CD4-positive, alpha-beta T cell (primary cell): Measurements from ENCODE around the gene TOR1B. TPM values are rescaled to one million over a fixed set of nuclear protein-coding genes. Genes with fewer than 3 reads are reported as not detected.

Source experiments
- ATAC-seq: fragments of 200-7000 bp; cut with Tn5 transposase; one replicate; pipeline ENCODE4 v1.10.0; 2022; ENCODE audit warnings: mild to moderate bottlenecking; ENCODE audit not compliant: poor library complexity
- CTCF ChIA-PET: fragments of 350-600 bp; sonication (Branson Sonifier 250); formaldehyde crosslinking; loops from one replicate; lab custom pipeline; 2021; ENCODE audit warnings: antibody characterized with exemption, inconsistent platforms; lab: Charles Lee
- POLR2A ChIA-PET: fragments of 350-600 bp; sonication (Branson Sonifier 250); formaldehyde crosslinking; loops from one replicate; lab custom pipeline; 2021; ENCODE audit warnings: antibody characterized with exemption, inconsistent platforms; lab: Charles Lee
- DNase-seq, 14 experiments: peaks; one replicate each; pipeline ENCODE4 v3.0.0-alpha.2; 2013 to 2020; ENCODE audit warnings: mixed read lengths in 2 of 14
- H3K27ac ChIP-seq, 2 donors: one replicate each; pipeline versions ENCODE4 v1.5.1 to v1.7.0; 2013; ENCODE audit warnings: low read length in 2 of 2, low read depth in 1 of 2, mild to moderate bottlenecking in 1 of 2
- H3K27me3 ChIP-seq, 2 experiments: 1 replicate in 1 of 2; 2 replicates in 1 of 2; pipeline versions ENCODE4 v1.6.1 to v1.7.0; 2013; ENCODE audit warnings: low read length in 2 of 2, control low read depth in 1 of 2, mild to moderate bottlenecking in 1 of 2, moderate library complexity in 1 of 2; ENCODE audit not compliant: insufficient read depth in 2 of 2, control insufficient read depth in 1 of 2
- H3K36me3 ChIP-seq: one replicate; pipeline ENCODE4 v1.6.1; 2013; ENCODE audit warnings: low read length, control low read depth; ENCODE audit not compliant: insufficient read depth
- H3K4me1 ChIP-seq: one replicate; pipeline ENCODE4 v1.6.1; 2013; ENCODE audit warnings: low read length, control low read depth; ENCODE audit not compliant: insufficient read depth
- H3K4me3 ChIP-seq: one replicate; pipeline ENCODE4 v1.5.1; 2013; ENCODE audit warnings: mild to moderate bottlenecking, low read length, moderate library complexity
- H3K9me3 ChIP-seq, 2 experiments: 1 replicate in 1 of 2; 2 replicates in 1 of 2; pipeline versions ENCODE4 v1.6.1 to v1.7.0; 2013; ENCODE audit warnings: low read length in 2 of 2, mild to moderate bottlenecking in 2 of 2, control low read depth in 1 of 2, moderate library complexity in 1 of 2; ENCODE audit not compliant: control insufficient read depth in 1 of 2, insufficient read depth in 1 of 2
- H3K27ac Mint-ChIP-seq: one replicate; pipeline ENCODE4 v1.8.0; 2020; ENCODE audit warnings: mixed read lengths
- H3K27me3 Mint-ChIP-seq: one replicate; pipeline ENCODE4 v1.8.0; 2021; ENCODE audit warnings: mixed read lengths
- H3K36me3 Mint-ChIP-seq: one replicate; pipeline ENCODE4 v1.8.0; 2021; ENCODE audit warnings: low read depth, mixed read lengths
- H3K4me1 Mint-ChIP-seq: one replicate; pipeline ENCODE4 v1.8.0; 2021; ENCODE audit warnings: low read depth, mixed read lengths
- H3K4me3 Mint-ChIP-seq: one replicate; pipeline ENCODE4 v1.8.0; 2020; ENCODE audit warnings: mild to moderate bottlenecking, mixed read lengths
- H3K9me3 Mint-ChIP-seq: one replicate; pipeline ENCODE4 v1.8.0; 2020; ENCODE audit warnings: mixed read lengths
- intact Hi-C, 2 experiments: fragments of 100-400 bp; cut with DNase I in 1 of 2; cut with micrococcal nuclease in 1 of 2; formaldehyde crosslinking; loops; one replicate each; pipeline versions ENCODE4 v1.15.1 to v1.9.0; 2023 to 2025; cut with DNase I, micrococcal nuclease
- total RNA-seq, 174 experiments: library from RNA in 2 of 174; stranded (reverse) in 2 of 174; gene quantifications; one replicate each; pipeline ENCODE4 v1.2.3 and lab custom pipeline; 2021 to 2026
- TF ChIP-seq, protein P1 (sequence below): fragments of 200-600 bp; IDR thresholded peaks from one replicate; pipeline ENCODE4 v1.8.0; 2022; ENCODE audit warnings: antibody characterized with exemption, mild to moderate bottlenecking

The TOR1B gene
- total RNA-seq, 2 experiments from 2014 or later: 13.4 to 15.1 TPM

DNA sequence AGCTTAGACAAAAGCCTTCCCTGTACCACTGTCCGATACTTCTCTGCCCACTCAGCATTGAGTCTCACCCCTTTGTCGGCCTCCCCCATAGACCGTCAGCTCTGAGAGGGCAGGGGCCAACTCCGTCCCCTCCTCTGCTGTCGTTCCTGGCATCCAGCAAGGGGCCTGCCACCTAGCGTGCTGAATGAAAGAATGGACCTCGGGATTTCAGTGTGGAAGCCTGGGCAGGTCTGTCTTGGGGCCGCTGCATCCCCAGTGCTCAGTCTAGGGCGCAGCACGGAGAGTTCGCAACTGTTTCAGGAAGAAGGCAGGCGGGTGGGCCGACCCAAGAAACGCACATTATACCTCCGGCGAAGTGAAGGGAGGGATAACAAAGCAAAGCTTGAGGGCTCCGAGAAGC, 1.5 kb upstream of the TOR1B start:
- intact Hi-C loops: loop anchor here (5.0 to 10.0 kb wide), 3 partner anchors 159 to 296 kb away; partner anchors contain the start of genes ASB6 (in 1 of the 2), C9orf50 (in 1 of the 2) and NTMT1 (in 1 of the 2)
- H3K4me1 Mint-ChIP-seq: peaks cover 19% of the 10 kb centered on the region
- POLR2A ChIA-PET: interaction anchor here (1.1 kb wide), 1 partner anchor 91 kb away, joined by 3 read pairs; no protein-coding TSS in a partner anchor

DNA sequence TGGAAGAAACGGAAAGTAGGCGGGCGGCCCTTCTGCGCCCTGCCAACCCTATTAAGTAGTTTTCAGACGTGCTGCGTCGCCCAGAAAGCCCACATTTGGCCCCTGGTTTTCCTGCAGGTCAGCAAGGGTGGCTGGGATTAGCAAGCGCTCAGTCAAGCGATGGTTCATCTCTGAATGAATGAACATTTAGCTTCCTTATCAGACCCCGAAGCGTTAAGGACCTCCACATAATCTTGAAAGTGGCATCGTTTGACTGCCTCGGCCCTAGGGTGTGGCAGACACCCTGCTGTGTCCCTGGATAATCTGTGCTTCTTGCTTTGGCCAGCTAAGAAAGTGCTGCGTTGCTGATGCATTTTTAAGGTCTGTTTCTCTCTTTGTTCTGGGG, 684 bp downstream of the TOR1B start:
- peak overlapping the region; percentile 86 for H3K27ac Mint-ChIP-seq

More for the DNA sequence above, 1.5 kb upstream of the TOR1B start:
- ATAC-seq (no peak), DNase-seq (peak in 1 of 14 experiments; percentile 31)
- peaks cover 22% of the 10 kb centered on the region for H3K36me3 Mint-ChIP-seq
- H3K4me1 ChIP-seq: peaks cover 25% of the 10 kb centered on the region
- TF ChIP-seq, protein P1, sequence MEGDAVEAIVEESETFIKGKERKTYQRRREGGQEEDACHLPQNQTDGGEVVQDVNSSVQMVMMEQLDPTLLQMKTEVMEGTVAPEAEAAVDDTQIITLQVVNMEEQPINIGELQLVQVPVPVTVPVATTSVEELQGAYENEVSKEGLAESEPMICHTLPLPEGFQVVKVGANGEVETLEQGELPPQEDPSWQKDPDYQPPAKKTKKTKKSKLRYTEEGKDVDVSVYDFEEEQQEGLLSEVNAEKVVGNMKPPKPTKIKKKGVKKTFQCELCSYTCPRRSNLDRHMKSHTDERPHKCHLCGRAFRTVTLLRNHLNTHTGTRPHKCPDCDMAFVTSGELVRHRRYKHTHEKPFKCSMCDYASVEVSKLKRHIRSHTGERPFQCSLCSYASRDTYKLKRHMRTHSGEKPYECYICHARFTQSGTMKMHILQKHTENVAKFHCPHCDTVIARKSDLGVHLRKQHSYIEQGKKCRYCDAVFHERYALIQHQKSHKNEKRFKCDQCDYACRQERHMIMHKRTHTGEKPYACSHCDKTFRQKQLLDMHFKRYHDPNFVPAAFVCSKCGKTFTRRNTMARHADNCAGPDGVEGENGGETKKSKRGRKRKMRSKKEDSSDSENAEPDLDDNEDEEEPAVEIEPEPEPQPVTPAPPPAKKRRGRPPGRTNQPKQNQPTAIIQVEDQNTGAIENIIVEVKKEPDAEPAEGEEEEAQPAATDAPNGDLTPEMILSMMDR: no peak
- H3K4me3 ChIP-seq: no peak overlapping the region
- peak overlapping the region; percentile 73 for H3K4me3 Mint-ChIP-seq
- H3K9me3 Mint-ChIP-seq: no peaks in the 10 kb centered on the region
- H3K27ac Mint-ChIP-seq: peak overlapping the region; percentile 1
- peaks cover 12% of the 10 kb centered on the region for H3K36me3 ChIP-seq
- H3K9me3 ChIP-seq: no peaks in the 10 kb centered on the region
- CTCF ChIA-PET: no interaction called here
- no peaks in the 10 kb centered on the region for H3K27me3 ChIP-seq
- no peak overlapping the region for H3K27ac ChIP-seq
- no peaks in the 10 kb centered on the region for H3K27me3 Mint-ChIP-seq

DNA sequence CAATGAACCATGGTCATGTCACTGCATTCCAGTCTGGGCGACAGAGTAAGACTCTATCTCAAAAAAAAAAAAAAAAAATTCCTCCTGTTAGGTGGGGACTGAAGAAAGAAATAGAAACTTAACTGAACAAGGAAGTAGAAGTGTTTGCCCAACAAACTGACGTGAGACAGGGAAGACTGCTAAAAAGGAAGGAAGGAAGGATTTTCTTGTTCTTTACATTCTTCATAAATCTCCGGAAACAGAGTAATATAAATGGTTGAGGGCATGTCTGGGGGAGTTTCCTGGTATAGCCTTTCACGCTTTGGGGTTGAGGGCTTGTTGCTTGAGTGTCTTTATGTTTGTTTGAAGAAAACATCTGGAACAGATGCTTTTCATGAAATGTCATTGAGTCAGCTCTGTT, 3.1 kb downstream of the TOR1B start:
- peak overlapping the region; percentile 66 for H3K27ac Mint-ChIP-seq

More for the DNA sequence above, 684 bp downstream of the TOR1B start:
- DNase-seq: no peak
- Mint-ChIP-seq H3K36me3 (peaks cover 37% of the 10 kb centered on the region), H3K4me3 (peak overlapping the region; percentile 91), H3K4me1 (peaks cover 24% of the 10 kb centered on the region), H3K27me3 (no peaks in the 10 kb centered on the region), H3K9me3 (no peaks in the 10 kb centered on the region)
- POLR2A ChIA-PET: interaction anchor here (0.7 to 2.2 kb wide), 9 partner anchors 20 to 663 kb away, joined by 3 to 10 read pairs (median 3); partner anchors contain the start of genes GPR107 and TOR1A
- CTCF ChIA-PET: interaction anchor here (0.9 to 1.5 kb wide), 4 partner anchors 13 to 250 kb away, joined by 3 read pairs; partner anchors contain the start of gene GPR107
- peak overlapping the region; percentile 37 to 77 for H3K27ac ChIP-seq
- no peak for ATAC-seq
- peaks cover 27% of the 10 kb centered on the region for H3K36me3 ChIP-seq
- TF ChIP-seq, protein P1: no peak
- peaks cover 25% of the 10 kb centered on the region for H3K4me1 ChIP-seq
- no peaks in the 10 kb centered on the region for H3K27me3 ChIP-seq
- intact Hi-C loops: loop anchor here (1.0 to 10.0 kb wide), 5 partner anchors 21 to 294 kb away; partner anchors contain the start of genes C9orf78 (in 2 of the 2), USP20 (in 2 of the 2), ASB6 (in 1 of the 2) and C9orf50 (in 1 of the 2)
- H3K4me3 ChIP-seq: peak overlapping the region; percentile 81
- H3K9me3 ChIP-seq: no peaks in the 10 kb centered on the region

More for the DNA sequence above, 3.1 kb downstream of the TOR1B start:
- H3K9me3 ChIP-seq: no peaks in the 10 kb centered on the region
- Mint-ChIP-seq H3K4me1 (peaks cover 29% of the 10 kb centered on the region), H3K27me3 (no peaks in the 10 kb centered on the region), H3K9me3 (no peaks in the 10 kb centered on the region), H3K36me3 (peaks cover 61% of the 10 kb centered on the region), H3K4me3 (peak overlapping the region; percentile 74)
- H3K4me3 ChIP-seq: no peak overlapping the region
- TF ChIP-seq, protein P1: no peak
- no peaks in the 10 kb centered on the region for H3K27me3 ChIP-seq
- DNase-seq: no peak
- H3K4me1 ChIP-seq: peaks cover 25% of the 10 kb centered on the region
- intact Hi-C loops: loop anchor here in 1 of 2 experiments (10.0 kb wide), 1 partner anchor 181 kb away; the partner anchor contains the start of genes C9orf50 and NTMT1
- peaks cover 48% of the 10 kb centered on the region for H3K36me3 ChIP-seq
- H3K27ac ChIP-seq: no peak overlapping the region
- ATAC-seq: no peak
- ChIA-PET POLR2A (no interaction called here), CTCF (no interaction called here)
